OCI-LY7 (cell line): ENCODE results near the gene SAE1. TPM values are rescaled to one million over a fixed set of nuclear protein-coding genes. Genes with fewer than 3 reads are reported as not detected.

Experiments
- BruUV-seq: library from RNA; stranded (reverse); fragments of 400-500 nt; replicated peaks from 2 replicates; lab custom pipeline; 2021; lab: Mats Ljungman, UMichigan
- CTCF ChIA-PET: fragments of 300-600 bp; sonication (Branson Sonifier 250); formaldehyde crosslinking; loops from one replicate; lab custom pipeline; 2022; ENCODE audit warnings: antibody characterized with exemption; ENCODE audit not compliant: unreplicated experiment; lab: Charles Lee
- POLR2A ChIA-PET: fragments of 300-600 bp; sonication (Branson Sonifier 250); formaldehyde crosslinking; loops from one replicate; lab custom pipeline; 2022; ENCODE audit warnings: antibody characterized with exemption; lab: Charles Lee
- DNase-seq: peaks from one replicate; pipeline ENCODE4 v3.0.0-alpha.2; 2015; ENCODE audit warnings: low spot score
- H2AFZ ChIP-seq: fragments of 200-600 bp; sonication (generic), shearing (Covaris generic); 2 replicates; pipeline ENCODE4 v1.6.1; 2014; ENCODE audit warnings: mild to moderate bottlenecking, antibody characterized with exemption, low read length, moderate library complexity
- H3K27ac ChIP-seq: fragments of 200-600 bp; sonication (generic); 2 replicates; pipeline ENCODE4 v1.5.1; 2014; ENCODE audit warnings: mixed run types, low read depth, mild to moderate bottlenecking, moderate library complexity, low read length, inconsistent platforms; ENCODE audit not compliant: poor library complexity, severe bottlenecking
- H3K36me3 ChIP-seq: fragments of 200-600 bp; sonication (generic); 2 replicates; pipeline ENCODE4 v1.6.1; 2014; ENCODE audit warnings: mild to moderate bottlenecking, antibody characterized with exemption, low read length, moderate library complexity, mixed read lengths; ENCODE audit not compliant: insufficient read depth
- H3K4me1 ChIP-seq: fragments of 200-600 bp; sonication (generic); 2 replicates; pipeline ENCODE4 v1.5.1; 2014; ENCODE audit warnings: mild to moderate bottlenecking, low read length; ENCODE audit not compliant: insufficient read depth, poor library complexity, severe bottlenecking
- H3K4me2 ChIP-seq: fragments of 200-600 bp; sonication (generic); 2 replicates; pipeline ENCODE4 v1.6.1; 2014; ENCODE audit warnings: mild to moderate bottlenecking, low read length
- H3K4me3 ChIP-seq: fragments of 200-600 bp; sonication (generic); 2 replicates; pipeline ENCODE4 v1.5.1; 2014; ENCODE audit warnings: mild to moderate bottlenecking, low read depth, low read length; ENCODE audit not compliant: poor library complexity, severe bottlenecking
- H3K79me2 ChIP-seq: fragments of 200-600 bp; sonication (generic); 2 replicates; pipeline ENCODE4 v1.6.1; 2016; ENCODE audit warnings: low read depth, mild to moderate bottlenecking, low read length, moderate library complexity, mixed read lengths; ENCODE audit not compliant: insufficient read depth
- H3K9me2 ChIP-seq: fragments of 200-600 bp; sonication (generic); 2 replicates; pipeline ENCODE4 v1.6.1; 2016; ENCODE audit warnings: mild to moderate bottlenecking, low read length, mixed read lengths; ENCODE audit not compliant: insufficient read depth
- H3K9me3 ChIP-seq: fragments of 200-600 bp; sonication (generic); 2 replicates; pipeline ENCODE4 v1.6.1; 2014; ENCODE audit warnings: mild to moderate bottlenecking, mixed run types, low read length, mixed read lengths
- H4K20me1 ChIP-seq: fragments of 200-600 bp; sonication (generic); 2 replicates; pipeline ENCODE4 v1.6.1; 2014; ENCODE audit warnings: mild to moderate bottlenecking, antibody characterized with exemption, low read length, moderate library complexity, mixed read lengths; ENCODE audit not compliant: insufficient read depth
- EZH2phosphoT487 ChIP-seq: fragments of 200-600 bp; sonication (generic); IDR thresholded peaks from 2 replicates; pipeline ENCODE4 v1.6.1; 2018; ENCODE audit warnings: low read depth, borderline replicate concordance, mild to moderate bottlenecking, mixed run types, antibody characterized with exemption, low read length, moderate library complexity, mixed read lengths
- intact Hi-C: fragments of 100-400 bp; cut with micrococcal nuclease; formaldehyde crosslinking; loops from one replicate; pipeline ENCODE4 v1.10.0; 2022; ENCODE audit not compliant: unreplicated experiment
- total RNA-seq, 2 experiments: library from RNA; depleted of rRNA in 1 of 2; stranded (reverse); fragments of >200 nt in 1 of 2; shearing (Covaris generic) in 1 of 2; gene quantifications; 2 replicates each; pipeline ENCODE4 v1.2.3, GENCODE V29; 2014 to 2022
- TF ChIP-seq, protein P1 (sequence below): fragments of 200-600 bp; sonication (generic); conservative IDR thresholded peaks from 2 replicates; pipeline ENCODE4 v1.5.1; 2014; ENCODE audit warnings: mild to moderate bottlenecking, antibody characterized with exemption, low read length, moderate library complexity, mixed read lengths

Gene SAE1
- total RNA-seq, 2 experiments from 2014 or later, result 144 to 165 TPM

DNA sequence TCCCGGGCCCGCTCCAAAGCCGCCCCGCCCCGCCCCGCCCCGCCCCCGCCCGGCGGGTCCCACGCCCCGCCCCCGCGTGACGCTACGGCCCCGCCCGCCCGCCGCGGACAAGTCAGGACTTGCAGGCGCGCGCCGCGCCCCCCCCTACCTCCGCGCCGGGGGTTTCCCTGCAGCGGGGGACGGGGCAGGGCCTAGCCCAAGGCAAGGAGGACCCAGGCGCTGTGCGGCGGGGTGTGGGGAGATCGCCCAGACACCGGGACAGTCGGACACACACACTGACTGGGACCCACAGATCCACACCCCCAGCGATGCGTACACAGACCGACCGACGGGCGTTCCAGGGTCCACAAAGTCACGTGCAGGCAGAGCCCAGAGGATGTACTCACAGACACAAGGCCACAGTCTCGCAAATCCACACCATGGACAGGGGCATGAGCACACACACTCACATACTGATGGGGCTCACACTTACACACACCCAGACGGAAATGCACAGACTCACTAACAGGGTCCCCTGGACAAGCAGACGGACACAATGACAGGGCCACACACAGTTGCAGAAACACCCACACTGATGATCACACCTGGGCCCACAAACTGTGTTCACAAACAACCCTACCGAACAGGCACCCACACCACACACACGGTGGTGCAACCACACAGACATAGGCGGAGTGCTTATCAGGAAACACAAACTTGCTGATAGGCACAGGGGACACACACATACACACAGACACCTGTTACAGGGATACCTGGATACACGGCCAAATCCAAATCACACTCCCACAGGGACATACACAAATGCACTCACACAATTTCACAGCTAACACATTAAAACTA is 100.8 kb downstream of the SAE1 start:
- no TSS peak for BruUV-seq
- TF ChIP-seq, protein P1, sequence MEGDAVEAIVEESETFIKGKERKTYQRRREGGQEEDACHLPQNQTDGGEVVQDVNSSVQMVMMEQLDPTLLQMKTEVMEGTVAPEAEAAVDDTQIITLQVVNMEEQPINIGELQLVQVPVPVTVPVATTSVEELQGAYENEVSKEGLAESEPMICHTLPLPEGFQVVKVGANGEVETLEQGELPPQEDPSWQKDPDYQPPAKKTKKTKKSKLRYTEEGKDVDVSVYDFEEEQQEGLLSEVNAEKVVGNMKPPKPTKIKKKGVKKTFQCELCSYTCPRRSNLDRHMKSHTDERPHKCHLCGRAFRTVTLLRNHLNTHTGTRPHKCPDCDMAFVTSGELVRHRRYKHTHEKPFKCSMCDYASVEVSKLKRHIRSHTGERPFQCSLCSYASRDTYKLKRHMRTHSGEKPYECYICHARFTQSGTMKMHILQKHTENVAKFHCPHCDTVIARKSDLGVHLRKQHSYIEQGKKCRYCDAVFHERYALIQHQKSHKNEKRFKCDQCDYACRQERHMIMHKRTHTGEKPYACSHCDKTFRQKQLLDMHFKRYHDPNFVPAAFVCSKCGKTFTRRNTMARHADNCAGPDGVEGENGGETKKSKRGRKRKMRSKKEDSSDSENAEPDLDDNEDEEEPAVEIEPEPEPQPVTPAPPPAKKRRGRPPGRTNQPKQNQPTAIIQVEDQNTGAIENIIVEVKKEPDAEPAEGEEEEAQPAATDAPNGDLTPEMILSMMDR, result no peak
- no peak for TF ChIP-seq EZH2phosphoT487

DNA sequence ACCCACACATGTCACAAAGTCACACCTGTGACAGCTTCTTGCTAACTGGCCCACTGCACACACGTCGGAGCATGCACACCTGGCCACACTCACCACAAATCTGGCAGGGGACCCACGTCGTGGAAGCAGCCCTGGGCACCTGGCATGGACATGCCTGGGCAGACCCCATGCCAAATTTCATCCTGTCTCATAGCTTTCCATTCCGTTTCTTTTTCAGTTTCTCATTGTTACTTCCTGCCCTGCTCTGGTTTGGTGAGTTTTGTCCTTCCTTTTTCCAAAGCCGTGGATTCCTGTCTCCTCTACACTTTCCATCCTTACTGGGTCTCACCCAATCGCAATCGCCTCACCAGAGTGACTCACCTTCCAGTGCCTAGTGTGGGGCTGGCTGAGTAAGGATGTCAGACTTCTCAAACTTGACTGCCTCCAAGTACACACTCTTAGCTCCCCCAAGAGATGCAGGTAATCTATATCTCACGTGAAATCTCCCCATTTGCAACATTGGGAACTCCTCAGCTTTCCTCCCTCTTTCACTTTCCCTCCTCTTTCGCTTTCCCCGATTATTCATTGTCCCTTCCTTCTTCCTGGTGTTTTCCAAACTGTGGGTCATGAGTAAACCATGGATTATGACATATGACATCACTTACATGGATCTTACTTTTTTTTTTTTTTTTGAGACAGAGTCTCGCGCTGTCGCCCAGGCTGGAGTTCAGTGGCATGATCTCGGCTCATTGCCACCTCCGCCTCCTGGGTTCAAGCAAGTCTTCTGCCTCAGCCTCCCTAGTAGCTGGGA is 102.0 kb downstream of the SAE1 start:
- intact Hi-C loops, result no loop called here
- ChIA-PET CTCF (interaction anchor here (1.2 kb wide), 1 partner anchor 11 kb away, joined by 3 read pairs; no protein-coding TSS in a partner anchor), POLR2A (no interaction called here)
- H2AFZ ChIP-seq, result peak overlapping the region; percentile 14; the same call in 1 of the 2 replicates
- H3K79me2 ChIP-seq, result no peaks in the 10 kb centered on the region
- peak; percentile 52 for DNase-seq
- TF ChIP-seq, protein P1, result no peak
- no peak for TF ChIP-seq EZH2phosphoT487
- BruUV-seq, result no TSS peak
- no peak overlapping the region for H3K27ac ChIP-seq
- H3K9me3 ChIP-seq, result no peaks in the 10 kb centered on the region
- H3K4me1 ChIP-seq, result peaks cover 54% of the 10 kb centered on the region
- peak overlapping the region; percentile 96 for H3K4me2 ChIP-seq
- H3K9me2 ChIP-seq, result no peaks in the 10 kb centered on the region
- no peaks in the 10 kb centered on the region for H3K36me3 ChIP-seq
- H4K20me1 ChIP-seq, result no peaks in the 10 kb centered on the region
- H3K4me3 ChIP-seq, result no peak overlapping the region

More for the DNA sequence above, 100.8 kb downstream of the SAE1 start:
- Histone ChIP-seq H3K4me2 (peak overlapping the region; percentile 99), H3K4me3 (peak overlapping the region; percentile 90), H3K9me3 (no peaks in the 10 kb centered on the region), H2AFZ (peak overlapping the region; percentile 93), H3K4me1 (peaks cover 54% of the 10 kb centered on the region), H3K27ac (peak overlapping the region; percentile 42), H3K79me2 (no peaks in the 10 kb centered on the region), H4K20me1 (no peaks in the 10 kb centered on the region), H3K9me2 (no peaks in the 10 kb centered on the region), H3K36me3 (no peaks in the 10 kb centered on the region)
- ChIA-PET CTCF (no interaction called here), POLR2A (no interaction called here)
- intact Hi-C loops, result no loop called here
- peak; percentile 86 for DNase-seq
